Measurements from ENCODE around the gene ARL15. TPM values are rescaled to one million over a fixed set of nuclear protein-coding genes. Genes with fewer than 3 reads are reported as not detected.
A peak's percentile ranks its signal among the peaks of the same experiment; 100 is the strongest.
"Not testable (repeated sequence)": the region's sequence is repeated elsewhere in the genome, so short reads cannot be mapped to it uniquely, and the experiment has no call there.

ARL15 gene
- total and polyA plus RNA-seq, 2 donors (not counting 3 experiments of a cell fraction or from before 2014, with no cell fraction given), result 11.9 to 24.4 TPM

GRCh38 chr5:54062958-54063357, 247.4 kb downstream of the ARL15 start:
- FAIRE-seq (no peak), DNase-seq (ENCODE audit: low read depth, low spot score) (peak; percentile 42)
- TF ChIP-seq, protein P1, sequence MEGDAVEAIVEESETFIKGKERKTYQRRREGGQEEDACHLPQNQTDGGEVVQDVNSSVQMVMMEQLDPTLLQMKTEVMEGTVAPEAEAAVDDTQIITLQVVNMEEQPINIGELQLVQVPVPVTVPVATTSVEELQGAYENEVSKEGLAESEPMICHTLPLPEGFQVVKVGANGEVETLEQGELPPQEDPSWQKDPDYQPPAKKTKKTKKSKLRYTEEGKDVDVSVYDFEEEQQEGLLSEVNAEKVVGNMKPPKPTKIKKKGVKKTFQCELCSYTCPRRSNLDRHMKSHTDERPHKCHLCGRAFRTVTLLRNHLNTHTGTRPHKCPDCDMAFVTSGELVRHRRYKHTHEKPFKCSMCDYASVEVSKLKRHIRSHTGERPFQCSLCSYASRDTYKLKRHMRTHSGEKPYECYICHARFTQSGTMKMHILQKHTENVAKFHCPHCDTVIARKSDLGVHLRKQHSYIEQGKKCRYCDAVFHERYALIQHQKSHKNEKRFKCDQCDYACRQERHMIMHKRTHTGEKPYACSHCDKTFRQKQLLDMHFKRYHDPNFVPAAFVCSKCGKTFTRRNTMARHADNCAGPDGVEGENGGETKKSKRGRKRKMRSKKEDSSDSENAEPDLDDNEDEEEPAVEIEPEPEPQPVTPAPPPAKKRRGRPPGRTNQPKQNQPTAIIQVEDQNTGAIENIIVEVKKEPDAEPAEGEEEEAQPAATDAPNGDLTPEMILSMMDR (IDR thresholded peaks at IDR 0.05; ENCODE audit: extremely low read depth in 1 of 2, insufficient read depth in 1 of 2, low read depth in 1 of 2, low read length in 2 of 2), result no peak
- TF ChIP-seq FOS (IDR thresholded peaks at IDR 0.05; ENCODE audit: borderline replicate concordance, insufficient read depth, low read length) (no peak), MYC (IDR thresholded peaks at IDR 0.05; ENCODE audit: low read depth, low read length) (no peak), JUN (IDR thresholded peaks at IDR 0.05; ENCODE audit: borderline replicate concordance, insufficient read depth, insufficient read length, low read depth) (peak; percentile 19)
- intact Hi-C loops (cut with micrococcal nuclease), result no loop called here
- POLR2A ChIA-PET, result no interaction called here
- Histone ChIP-seq H3K4me3 (replicated peaks in 1 of 3; ENCODE audit: insufficient read depth in 1 of 3, low read depth in 1 of 3, low read length in 3 of 3) (no peak overlapping the region), H3K36me3 (ENCODE audit: control insufficient read depth in 2 of 2, extremely low read depth in 1 of 2, insufficient read depth in 2 of 2, low read length in 2 of 2) (no peaks in the 10 kb centered on the region), H4K20me1 (replicated peaks; ENCODE audit: control insufficient read depth, extremely low read depth, insufficient read depth, low read length) (no peaks in the 10 kb centered on the region), H3K9ac (replicated peaks; ENCODE audit: extremely low read depth, insufficient read depth, low read length) (no peak overlapping the region), H3K4me2 (ENCODE audit: insufficient read depth, low read length) (no peak overlapping the region), H3K9me3 (replicated peaks; ENCODE audit: control insufficient read depth, insufficient read depth, low read length) (no peaks in the 10 kb centered on the region), H3K79me2 (ENCODE audit: control insufficient read depth, insufficient read depth, low read length) (no peaks in the 10 kb centered on the region), H2AFZ (ENCODE audit: low read depth, low read length) (no peak overlapping the region), H3K4me1 (ENCODE audit: control insufficient read depth, extremely low read depth, insufficient read depth, low read length) (no peaks in the 10 kb centered on the region), H3K27me3 (ENCODE audit: control insufficient read depth in 2 of 2, insufficient read depth in 2 of 2, low read length in 2 of 2) (no peaks in the 10 kb centered on the region), H3K27ac (ENCODE audit: insufficient read depth, low read depth, low read length) (no peak overlapping the region), H3K9me1 (replicated peaks; ENCODE audit: control insufficient read depth, extremely low read depth, insufficient read depth, low read length) (no peaks in the 10 kb centered on the region)
- dilution Hi-C loops (cut with MboI; ENCODE audit: extremely low pct_ligation_motif_present, low sequenced_read_pairs), result no loop called here
- CTCF ChIA-PET, result no interaction called here
- no TSS peak for BruUV-seq (replicated peaks)

- dilution Hi-C loops (cut with MboI; ENCODE audit: extremely low pct_ligation_motif_present, low sequenced_read_pairs); H4K20me1 ChIP-seq (replicated peaks; ENCODE audit: control insufficient read depth, extremely low read depth, insufficient read depth, low read length); H3K9me3 ChIP-seq (replicated peaks; ENCODE audit: control insufficient read depth, insufficient read depth, low read length); H3K36me3 ChIP-seq (ENCODE audit: control insufficient read depth in 2 of 2, extremely low read depth in 1 of 2, insufficient read depth in 2 of 2, low read length in 2 of 2); BruUV-seq (replicated peaks); H3K27ac ChIP-seq (ENCODE audit: insufficient read depth, low read depth, low read length); intact Hi-C loops (cut with micrococcal nuclease); H3K27me3 ChIP-seq (ENCODE audit: control insufficient read depth in 2 of 2, insufficient read depth in 2 of 2, low read length in 2 of 2); DNase-seq (ENCODE audit: low read depth, low spot score); H3K4me1 ChIP-seq (ENCODE audit: control insufficient read depth, extremely low read depth, insufficient read depth, low read length); POLR2A ChIA-PET; H3K4me2 ChIP-seq (ENCODE audit: insufficient read depth, low read length); CTCF ChIA-PET; H3K9me1 ChIP-seq (replicated peaks; ENCODE audit: control insufficient read depth, extremely low read depth, insufficient read depth, low read length); H2AFZ ChIP-seq (ENCODE audit: low read depth, low read length); H3K9ac ChIP-seq (replicated peaks; ENCODE audit: extremely low read depth, insufficient read depth, low read length); H3K79me2 ChIP-seq (ENCODE audit: control insufficient read depth, insufficient read depth, low read length); H3K4me3 ChIP-seq (replicated peaks in 1 of 3; ENCODE audit: insufficient read depth in 1 of 3, low read depth in 1 of 3, low read length in 3 of 3); FAIRE-seq: not testable (repeated sequence)
Observed at GRCh38 chr5:54060919-54061318, 249.5 kb downstream of the ARL15 start.

All from endothelial cell of umbilical vein (primary cell).